ENCODE measurements around the gene RIMBP2.

RIMBP2 gene

DNA sequence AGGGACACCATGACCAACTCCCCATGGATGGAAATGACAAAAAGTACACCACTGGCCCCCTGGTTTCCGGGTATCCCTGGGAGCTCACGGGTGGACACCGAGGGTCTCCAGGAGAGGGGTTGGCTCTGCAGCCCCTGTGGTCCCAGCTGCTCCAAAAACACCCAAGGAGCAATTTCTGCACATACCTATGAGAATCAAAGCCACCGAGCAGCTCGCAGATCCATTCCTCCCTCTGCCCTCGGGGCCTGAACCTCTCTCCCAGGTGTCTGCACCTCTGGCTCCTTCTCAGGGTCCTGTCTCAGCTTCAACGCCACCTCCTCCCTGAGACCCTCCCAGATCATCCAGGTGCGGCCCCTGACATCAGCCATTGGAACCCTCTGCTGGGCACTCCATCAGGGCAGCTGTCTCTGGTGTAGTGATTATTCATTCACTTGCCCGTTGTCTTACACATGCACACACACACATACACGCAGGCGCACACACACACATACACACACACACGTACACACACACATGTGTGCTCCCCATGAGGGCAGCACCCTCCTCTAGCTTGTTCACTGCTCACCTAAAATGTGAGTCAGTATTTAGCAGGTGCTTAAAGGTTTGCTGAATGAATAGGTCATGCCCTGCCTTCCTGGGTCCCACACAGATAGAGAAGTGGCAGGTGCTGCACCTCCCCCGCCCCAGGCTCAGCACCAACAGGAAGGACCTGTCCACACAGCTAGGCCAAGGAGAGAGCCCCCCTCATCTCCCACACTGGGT is 5.9 kb downstream of the RIMBP2 start:
- H3K4me3 ChIP-seq (ENCODE audit: low read length) = no peak overlapping the region
- DNase-seq (ENCODE audit: low read depth, low spot score) = no peak

DNA sequence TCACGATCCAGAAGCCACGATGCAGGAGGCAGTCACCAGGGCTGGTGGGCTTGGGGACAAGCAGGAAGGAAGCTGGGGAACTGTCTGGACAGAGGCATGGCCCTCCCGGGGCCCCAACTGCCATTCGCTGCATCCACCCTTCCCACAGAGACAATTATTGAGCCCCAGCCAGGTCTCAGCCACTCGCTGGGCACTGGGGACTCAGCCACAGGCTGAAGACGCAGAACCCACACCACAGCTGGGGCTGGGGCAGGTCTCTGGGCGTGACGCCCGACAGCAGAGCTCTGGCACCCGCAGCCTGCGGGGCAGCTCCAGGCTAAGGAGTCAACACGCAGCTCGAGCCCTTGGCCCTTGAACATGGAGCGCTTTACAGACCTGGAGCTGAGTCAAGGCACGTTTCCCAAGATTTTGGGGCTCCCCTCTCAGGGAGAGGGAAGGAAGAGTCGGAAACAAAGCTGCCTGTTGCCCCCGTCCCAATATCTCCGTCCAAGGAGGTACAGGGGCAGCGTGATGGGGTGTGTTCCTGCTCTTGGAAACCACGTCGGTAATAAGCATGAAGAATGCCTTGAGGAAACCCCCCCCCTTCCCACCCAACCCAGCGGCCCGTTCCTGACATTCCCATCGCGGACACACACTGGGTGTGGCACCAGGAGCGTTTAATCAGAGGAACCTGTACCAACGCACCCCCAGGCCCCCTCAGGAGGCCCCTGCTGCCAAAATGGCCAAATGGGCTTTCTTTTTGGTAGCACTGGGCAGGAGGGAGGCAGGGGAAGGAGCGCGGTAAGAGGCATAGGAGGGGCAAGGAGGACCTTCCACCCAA is 6.7 kb downstream of the RIMBP2 start:
- no peak for DNase-seq (ENCODE audit: low read depth, low spot score)
- H3K4me3 ChIP-seq (ENCODE audit: low read length) = no peak overlapping the region

DNA sequence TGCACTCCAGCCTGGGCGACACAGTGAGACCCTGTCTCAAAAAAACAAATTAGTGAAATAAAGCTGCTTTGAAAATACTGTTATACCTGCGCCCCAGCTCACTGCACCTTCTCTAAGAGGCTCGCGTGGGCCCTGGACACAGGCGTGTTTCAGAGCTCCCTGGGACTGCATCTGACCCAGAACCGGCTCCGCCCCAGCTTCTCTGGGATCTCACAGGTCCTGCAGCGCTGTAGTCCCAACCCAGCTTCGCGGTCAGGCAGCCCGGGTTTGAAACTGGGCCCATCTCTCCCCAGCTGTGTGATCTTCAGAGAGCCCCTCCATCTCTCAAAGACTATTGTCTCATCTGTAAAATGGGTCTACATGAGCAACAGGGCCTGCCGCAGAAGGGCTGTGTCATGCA is 7.5 kb downstream of the RIMBP2 start:
- DNase-seq (ENCODE audit: low read depth, low spot score) = no peak
- H3K4me3 ChIP-seq (ENCODE audit: low read length) = no peak overlapping the region

DNA sequence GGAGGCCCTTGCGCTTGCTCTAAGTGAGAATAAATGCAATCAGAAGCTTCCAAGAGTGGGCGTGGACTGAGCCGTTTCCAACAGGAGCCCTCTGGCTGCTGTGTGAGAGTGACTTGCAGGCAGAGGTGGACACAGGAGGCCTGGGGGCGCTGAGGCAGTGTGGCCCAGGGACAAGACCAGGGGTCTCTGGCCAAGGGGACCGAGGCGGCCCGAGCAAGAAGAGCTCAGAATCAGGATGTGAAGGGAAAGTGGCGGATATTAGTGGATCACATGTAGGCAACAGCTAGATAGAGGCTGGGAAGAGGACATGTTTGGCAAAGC is 8.6 kb downstream of the RIMBP2 start:
- no peak overlapping the region for H3K4me3 ChIP-seq (ENCODE audit: low read length)
- DNase-seq (ENCODE audit: low read depth, low spot score) = no peak

DNA sequence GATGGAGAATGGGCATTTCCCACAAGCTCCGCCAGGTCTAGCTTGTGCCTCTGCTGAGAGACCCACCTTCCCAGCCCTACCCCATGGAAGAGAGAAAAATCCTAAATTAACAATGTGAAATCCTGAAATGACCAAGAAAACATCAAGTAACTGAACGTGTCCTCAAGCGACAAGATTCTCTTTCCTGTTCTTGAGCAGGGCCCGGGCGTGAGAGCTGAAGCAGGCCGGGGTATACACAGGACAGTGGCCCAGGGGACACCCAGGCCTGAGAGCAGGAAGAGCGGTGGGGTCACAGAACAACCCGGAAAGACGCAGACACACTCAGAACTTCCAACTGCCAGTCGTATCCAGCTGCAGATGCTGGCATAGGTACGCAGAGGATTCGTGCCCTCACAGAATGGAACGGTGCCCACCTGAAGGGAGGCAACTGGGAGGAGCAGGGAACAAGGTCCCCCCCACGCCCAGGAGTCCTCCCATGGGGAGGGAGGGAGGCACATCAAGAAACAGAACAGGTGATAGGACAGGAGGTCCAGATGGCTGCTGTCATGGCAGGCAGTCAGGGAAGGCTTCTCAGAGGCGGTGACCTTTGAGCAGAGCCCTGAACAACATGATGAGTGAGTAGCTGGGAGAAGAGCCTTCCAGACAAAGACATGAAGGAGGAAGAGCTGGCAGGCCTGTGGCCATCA is 9.1 kb downstream of the RIMBP2 start:
- no peak for DNase-seq (ENCODE audit: low read depth, low spot score)
- no peak overlapping the region for H3K4me3 ChIP-seq (ENCODE audit: low read length)

DNA sequence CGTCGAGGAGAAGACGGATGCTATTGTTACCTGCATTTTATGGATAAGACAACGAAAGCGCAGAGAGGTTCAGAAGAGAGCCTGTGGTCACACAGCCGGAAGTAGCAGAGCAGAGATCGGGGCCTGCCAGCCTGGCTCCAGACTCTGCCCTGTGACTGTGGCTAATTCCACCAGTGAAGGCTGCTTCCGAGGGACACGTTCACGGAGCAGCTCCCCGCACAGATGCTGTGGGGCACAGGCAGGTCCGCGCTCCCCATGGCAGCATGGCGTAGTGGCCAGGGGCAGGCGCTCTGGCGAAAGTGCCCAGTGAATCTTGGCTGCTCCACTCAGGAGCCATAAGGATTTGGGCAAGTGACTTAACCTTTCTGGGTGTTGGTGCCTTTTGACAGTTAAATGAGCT is 9.8 kb downstream of the RIMBP2 start:
- DNase-seq (ENCODE audit: low read depth, low spot score) = no peak
- no peak overlapping the region for H3K4me3 ChIP-seq (ENCODE audit: low read length)

DNA sequence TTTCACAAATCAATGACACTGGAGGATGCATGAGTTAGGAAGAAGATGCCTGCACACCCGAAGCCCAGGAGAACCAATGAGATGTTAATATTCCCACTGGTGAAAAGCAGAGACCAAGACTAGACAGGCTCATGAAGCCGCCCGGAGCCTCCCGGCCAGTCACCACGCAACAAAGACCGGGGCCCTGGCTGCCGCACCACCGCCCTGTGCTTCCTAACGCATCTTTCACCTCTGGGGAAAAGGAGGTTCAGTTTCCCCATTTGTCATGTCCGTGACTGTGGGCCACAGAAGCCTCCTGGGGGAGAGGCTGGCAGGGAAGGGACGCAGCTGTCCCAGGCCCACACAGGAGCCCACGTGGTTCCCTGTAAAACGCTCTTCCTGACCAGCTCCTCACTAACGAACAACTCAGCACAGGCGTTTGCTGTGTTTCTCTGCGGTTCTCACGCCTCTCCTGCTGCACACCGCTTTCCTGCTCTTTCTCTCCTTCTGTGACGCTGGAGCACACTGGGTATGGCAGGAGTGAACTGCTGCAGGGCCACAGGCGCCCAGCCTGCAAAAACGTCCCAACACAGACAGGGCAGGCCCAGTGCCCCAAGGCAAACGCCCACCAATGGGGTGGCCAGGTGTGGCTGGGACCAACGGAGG is 10.8 kb downstream of the RIMBP2 start:
- DNase-seq (ENCODE audit: low read depth, low spot score) = no peak
- no peak overlapping the region for H3K4me3 ChIP-seq (ENCODE audit: low read length)

DNA sequence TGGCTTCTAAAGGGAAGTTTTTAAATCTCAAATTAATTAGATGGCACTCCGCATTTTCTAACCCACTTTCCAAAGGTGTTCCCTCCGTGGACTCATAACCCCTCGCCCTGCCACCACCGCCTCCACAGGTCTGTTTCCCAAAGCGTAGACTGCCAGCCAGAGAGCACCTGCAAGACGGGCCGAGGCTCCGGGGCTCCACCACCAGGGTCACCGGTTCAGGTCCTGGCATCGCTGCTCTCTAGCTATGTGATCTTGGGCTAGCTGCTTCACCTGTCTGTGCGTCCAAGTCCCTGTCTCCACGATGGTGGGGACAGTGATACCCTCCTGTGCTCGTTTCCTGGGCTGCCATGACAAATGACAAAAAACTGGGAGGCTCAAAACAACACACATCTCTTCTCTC is 11.5 kb downstream of the RIMBP2 start:
- DNase-seq (ENCODE audit: low read depth, low spot score) = no peak

DNA sequence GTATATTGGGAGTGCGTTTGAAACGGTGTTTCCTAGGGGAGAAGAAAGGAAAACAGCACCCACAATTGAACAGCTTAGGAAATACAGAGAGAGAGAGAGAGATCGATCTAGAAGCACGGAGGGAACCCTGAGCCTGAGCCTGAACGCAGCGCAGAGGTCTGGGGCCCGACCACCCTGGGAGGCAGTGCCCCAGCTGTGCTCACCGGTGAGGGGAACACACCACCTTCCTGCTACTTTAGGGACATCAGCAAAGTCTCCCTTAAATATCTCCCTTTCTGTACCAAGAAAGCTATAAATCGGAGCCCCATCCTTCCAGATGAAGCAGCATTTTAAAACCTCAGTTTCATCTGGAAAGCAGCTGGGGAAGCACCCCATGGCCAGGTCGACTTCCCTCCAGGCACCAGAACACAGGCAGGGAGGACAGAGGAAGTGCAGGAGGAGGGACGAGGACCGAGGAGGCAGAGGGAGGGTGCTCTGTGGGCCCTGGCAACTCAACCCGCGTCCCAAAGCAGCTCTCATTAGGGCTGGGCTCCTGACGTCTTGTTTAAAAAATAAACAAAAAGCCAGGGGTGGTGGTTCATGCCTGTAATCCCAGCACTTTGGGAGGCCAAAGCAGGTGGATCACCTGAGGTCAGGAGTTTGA is 12.2 kb downstream of the RIMBP2 start:
- H3K4me3 ChIP-seq (ENCODE audit: low read length) = no peak overlapping the region
- DNase-seq (ENCODE audit: low read depth, low spot score) = no peak

More for the DNA sequence above, 11.5 kb downstream of the RIMBP2 start:
- no peak overlapping the region for H3K4me3 ChIP-seq (ENCODE audit: low read length)

DNA sequence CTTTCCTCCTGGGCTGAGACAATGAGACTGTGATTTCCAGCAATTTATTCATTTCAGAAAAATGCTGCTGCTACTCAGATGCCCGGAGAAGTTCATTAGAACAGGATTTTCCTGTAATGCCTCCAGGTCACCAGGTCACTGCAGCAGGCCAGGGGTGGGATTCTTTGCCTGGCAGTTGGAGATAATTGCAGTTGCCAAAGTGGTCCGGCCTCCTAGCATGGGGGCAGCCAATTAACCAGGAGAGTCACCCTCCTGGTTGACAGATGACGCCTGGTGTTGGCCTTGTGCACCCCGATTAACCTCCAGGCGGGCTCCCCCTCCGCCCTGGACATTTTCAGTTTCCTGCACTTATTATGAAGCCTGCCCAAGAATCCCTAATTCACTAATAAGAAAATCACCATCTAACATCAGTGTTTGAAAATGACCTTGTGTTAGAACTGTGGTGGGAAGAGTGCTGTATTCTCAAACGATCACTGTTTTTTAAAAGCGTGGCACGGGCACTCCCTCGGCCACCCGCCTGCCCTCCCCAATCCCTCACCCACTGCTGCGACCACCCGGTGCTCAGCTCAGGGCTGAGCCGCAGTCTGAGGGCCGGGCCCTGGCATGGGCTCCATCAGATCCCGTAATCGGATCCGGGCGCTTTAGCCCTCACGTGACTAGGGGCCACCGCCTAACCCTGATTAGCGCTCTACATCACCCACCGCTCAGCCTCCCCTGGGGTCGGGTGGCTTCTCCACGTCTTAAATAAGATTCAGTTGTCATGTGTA is 12.9 kb downstream of the RIMBP2 start:
- no peak for DNase-seq (ENCODE audit: low read depth, low spot score)
- no peak overlapping the region for H3K4me3 ChIP-seq (ENCODE audit: low read length)

DNA sequence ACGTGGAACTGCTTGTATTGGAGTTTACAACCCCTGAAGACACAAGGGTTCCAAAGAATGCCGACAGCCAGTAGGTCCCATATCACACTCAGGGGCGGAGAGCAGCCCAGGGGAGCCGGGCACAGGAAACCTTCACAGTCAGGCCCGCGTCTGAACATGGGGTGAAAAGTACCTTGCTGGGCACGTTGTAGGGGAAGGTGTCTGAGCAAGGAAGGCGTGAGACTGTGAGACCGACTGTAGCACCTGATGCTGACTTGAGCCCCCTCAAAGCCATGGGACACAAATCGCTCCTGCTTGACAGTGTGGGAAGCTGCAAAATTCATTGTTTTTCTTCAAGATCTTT is 14.7 kb downstream of the RIMBP2 start:
- DNase-seq (ENCODE audit: low read depth, low spot score) = no peak
- no peak overlapping the region for H3K4me3 ChIP-seq (ENCODE audit: low read length)

DNA sequence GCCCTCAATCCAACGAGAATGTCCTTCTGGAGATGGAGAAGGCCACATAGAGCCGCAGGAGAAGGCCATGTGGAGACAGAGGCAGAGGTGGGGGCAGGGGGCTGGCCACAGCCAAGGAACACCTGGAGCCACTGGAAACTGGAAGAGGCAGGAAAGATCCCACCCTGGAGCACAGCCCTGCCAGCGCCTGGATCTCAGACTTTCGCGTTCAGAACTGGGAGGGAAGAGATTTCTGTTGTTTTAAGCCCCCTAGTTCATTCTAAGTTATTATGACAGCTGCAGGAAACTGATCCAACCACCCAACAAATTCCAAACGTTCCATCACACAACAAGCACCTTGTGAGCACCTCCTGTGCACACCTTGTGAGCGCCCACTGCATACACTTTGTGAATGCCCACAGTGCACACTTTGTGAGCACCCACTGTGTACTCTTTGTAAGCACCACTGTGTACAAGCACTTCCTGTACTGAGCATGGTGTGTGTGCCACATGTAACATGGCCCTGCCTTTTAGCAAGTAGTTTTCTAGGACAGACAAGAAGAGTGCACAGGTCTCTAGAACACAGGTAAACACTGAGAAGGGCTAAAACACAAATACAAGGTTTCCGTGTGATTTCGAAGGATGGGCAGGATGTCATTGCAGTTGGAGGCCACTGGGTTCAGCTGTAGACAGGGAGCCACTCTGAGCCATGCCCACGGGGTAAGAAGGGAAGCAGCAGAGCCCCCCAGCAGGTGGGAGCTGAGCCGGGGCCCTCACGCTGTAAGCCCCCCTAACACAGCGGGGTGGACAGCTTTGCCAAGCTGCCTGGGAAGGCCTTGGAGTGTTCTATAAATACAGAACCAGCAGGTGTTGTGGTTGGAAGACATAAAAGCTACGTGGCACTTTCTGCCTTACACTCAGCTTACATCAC is 15.4 kb downstream of the RIMBP2 start:
- DNase-seq (ENCODE audit: low read depth, low spot score) = no peak

DNA sequence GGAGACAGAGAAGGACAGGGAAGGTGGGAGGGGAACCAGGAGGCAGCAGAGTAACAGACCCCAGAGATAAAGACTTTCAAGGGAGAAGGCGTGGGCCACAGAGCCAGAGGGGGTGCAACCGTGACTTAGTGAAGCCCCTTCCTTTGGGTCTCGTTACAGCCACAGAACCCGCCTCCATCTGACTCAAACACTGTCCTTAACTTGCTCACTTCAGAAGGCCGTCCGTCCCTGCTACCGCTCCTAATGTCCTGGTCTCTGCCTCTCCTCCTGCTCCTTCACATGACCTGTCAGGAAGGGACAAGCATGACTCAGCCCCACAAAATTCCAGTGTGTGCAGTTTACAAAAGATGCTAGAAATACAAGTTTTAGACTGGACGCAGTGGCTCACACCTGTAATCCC is 18.0 kb downstream of the RIMBP2 start:
- DNase-seq (ENCODE audit: low read depth, low spot score) = no peak
- H3K4me3 ChIP-seq (ENCODE audit: low read length) = no peak overlapping the region

More for the DNA sequence above, 15.4 kb downstream of the RIMBP2 start:
- H3K4me3 ChIP-seq (ENCODE audit: low read length) = no peak overlapping the region

DNA sequence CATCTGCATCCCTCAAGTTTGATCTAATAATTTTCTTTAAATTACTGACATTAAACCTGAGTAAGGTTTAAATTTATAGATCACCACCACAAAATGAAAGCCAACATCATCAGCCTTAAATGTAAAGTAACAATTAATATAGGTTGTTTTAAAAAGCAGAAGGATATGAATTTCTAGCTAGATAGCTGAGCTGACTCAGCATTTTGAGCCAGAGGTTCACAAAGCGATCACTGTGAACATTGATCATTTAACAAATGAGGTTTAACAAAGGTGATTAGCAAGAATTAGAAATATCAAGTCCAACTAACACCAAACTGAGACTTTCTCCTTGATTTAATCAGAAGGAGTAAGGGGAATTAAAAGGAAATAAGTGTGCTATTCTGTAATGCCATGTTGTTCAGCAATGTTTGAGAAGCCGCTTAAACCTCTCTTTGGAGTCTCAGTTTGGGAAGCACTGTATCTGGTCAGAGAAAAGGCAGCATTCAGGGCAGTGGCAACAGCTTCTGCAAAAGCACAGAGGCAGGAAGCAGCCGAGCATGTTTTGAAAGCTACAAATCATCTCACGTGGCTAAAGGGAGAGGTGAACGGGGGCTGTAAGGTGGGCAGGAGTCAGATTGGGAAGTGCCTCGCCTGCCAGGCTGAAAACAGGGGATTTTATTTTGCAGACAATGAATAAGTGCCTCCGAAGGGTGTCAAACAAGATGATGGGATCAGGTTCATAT is 19.6 kb downstream of the RIMBP2 start:
- no peak overlapping the region for H3K4me3 ChIP-seq (ENCODE audit: low read length)
- no peak for DNase-seq (ENCODE audit: low read depth, low spot score)

DNA sequence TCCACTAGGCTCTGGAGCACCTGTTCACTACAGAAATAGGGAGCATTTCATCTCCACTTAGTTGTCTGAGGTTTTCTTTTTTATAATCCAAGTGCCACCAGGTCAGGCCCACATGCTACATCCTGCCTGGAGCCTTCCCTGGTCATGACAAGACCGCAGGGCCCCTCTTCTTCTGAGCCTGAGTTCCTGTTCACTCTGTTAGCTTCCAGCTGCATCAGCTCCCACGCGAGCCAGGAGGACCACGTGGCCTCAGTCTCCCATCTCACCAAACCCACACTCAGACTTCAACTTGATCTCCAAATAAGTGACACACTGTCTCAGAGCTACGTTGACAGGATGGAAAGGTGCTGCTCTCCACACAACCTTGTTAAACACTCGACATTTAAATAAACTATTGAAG is 21.0 kb downstream of the RIMBP2 start:
- peak; percentile 22 for DNase-seq (ENCODE audit: low read depth, low spot score)
- H3K4me3 ChIP-seq (ENCODE audit: low read length) = no peak overlapping the region

DNA sequence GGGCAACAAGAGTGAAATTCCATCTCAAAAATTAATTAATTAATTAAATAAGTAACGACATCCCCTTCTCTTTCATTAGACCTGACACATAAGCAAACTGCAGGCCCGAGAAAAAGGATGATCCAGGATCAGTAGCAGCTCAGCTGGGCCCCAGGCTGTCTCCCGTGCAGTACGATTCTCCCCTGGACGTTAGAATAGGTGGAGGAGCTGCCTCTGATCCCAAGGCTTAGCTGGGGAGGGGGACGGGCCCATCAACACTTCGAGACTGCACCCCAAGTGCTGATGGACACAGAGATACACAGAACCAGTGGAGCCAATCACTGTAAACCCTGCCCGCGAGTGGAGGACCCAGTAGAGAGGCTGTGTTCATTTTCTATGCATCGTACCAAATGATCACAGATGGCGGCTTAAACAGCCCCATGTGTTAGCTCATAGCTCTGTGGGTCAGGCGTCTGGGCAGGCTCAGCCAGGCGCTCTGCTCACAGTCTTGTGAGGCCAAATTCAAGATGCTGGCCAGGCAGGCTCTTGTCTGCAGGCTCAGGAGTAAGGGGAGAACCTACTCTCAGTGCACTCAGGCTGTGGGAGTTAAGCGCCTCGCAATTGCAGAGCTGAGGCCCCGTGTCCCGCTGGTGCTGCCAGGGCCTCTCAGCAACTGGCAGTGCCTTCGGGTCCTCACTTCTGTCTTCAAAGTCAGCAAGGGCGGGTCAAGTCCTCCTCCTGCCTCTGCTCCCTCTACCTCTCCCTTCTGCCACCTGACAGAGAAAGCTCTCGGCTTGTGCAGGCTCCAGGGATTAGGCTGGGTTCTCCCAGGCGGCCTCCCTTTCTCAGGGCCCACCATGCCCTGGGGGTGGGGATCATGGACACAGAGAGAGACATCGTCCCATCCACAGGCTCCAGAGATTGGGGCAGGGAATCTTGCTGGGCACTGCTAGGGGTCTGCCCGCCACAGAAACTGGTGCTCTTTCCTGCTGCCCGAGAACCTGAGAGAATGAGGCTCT is 26.4 kb downstream of the RIMBP2 start:
- no peak for DNase-seq (ENCODE audit: low read depth, low spot score)
- H3K4me3 ChIP-seq (ENCODE audit: low read length) = no peak overlapping the region

All from Jurkat, Clone E6-1 (cell line).